Mucosa of descending colon (tissue), 3 donors: ENCODE measurements around the gene VPS54. TPM values are rescaled to one million over a fixed set of nuclear protein-coding genes. Genes with fewer than 3 reads are reported as not detected.

Source experiments
- ATAC-seq: fragments of 200-7000 bp; cut with Tn5 transposase; one replicate; pipeline ENCODE4 v1.9.1; 2020; ENCODE audit warnings: mild to moderate bottlenecking, moderate library complexity
- DNase-seq, 3 donors: peaks; one replicate each; pipeline ENCODE4 v3.0.0-alpha.2; 2020
- H3K36me3 ChIP-seq: fragments of 200-600 bp; one replicate; pipeline ENCODE4 v1.8.0; 2021; ENCODE audit warnings: low read depth, mild to moderate bottlenecking
- H3K4me1 ChIP-seq: fragments of 200-600 bp; one replicate; pipeline ENCODE4 v1.8.0; 2021; ENCODE audit warnings: low read depth, mild to moderate bottlenecking
- H3K4me3 ChIP-seq: fragments of 200-600 bp; one replicate; pipeline ENCODE4 v1.8.0; 2021; ENCODE audit warnings: mild to moderate bottlenecking
- H3K9me3 ChIP-seq: fragments of 200-600 bp; one replicate; pipeline ENCODE4 v1.8.0; 2021; ENCODE audit warnings: mild to moderate bottlenecking
- intact Hi-C, 2 donors: fragments of 100-400 bp; cut with DNase I in 1 of 2; cut with micrococcal nuclease in 1 of 2; formaldehyde crosslinking; loops; one replicate each; pipeline versions ENCODE4 v1.11.0 to v1.11.1; 2022; cut with DNase I, micrococcal nuclease
- total RNA-seq, 3 donors: library from RNA; stranded (reverse); fragmentation: NEBNext Ultra II Directional in 2 of 3; extraction: Animal tissue kit (Norgen Biotek cat#: 25700) in 2 of 3; gene quantifications; one replicate each; pipeline versions ENCODE4 v1.2.1 to v1.2.4, GENCODE V29; 2021 to 2023
- TF ChIP-seq, protein P1 (sequence below): fragments of 200-600 bp; IDR thresholded peaks from one replicate; pipeline ENCODE4 v1.8.0; 2022; ENCODE audit warnings: antibody characterized with exemption, mild to moderate bottlenecking
- donor health status: DM: no; HTN: no; CAD: no; lungs with moderate emphysema.
- donor health status: DM: no; HTN: no; CAD: no.
- donor health status: DM: no; HTN: yes; CAD: no.

The VPS54 gene
- total RNA-seq, 3 donors from 2014 or later, result 18.1 to 25.7 (median 21.9) TPM

GRCh38 chr2:64019975-64020528 lies 824 bp upstream of the VPS54 start:
- Histone ChIP-seq H3K4me3 (no peak overlapping the region), H3K4me1 (peaks cover 31% of the 10 kb centered on the region), H3K36me3 (no peaks in the 10 kb centered on the region), H3K9me3 (no peaks in the 10 kb centered on the region)
- intact Hi-C loops, result no loop called here
- DNase-seq, result no peak
- TF ChIP-seq, protein P1, sequence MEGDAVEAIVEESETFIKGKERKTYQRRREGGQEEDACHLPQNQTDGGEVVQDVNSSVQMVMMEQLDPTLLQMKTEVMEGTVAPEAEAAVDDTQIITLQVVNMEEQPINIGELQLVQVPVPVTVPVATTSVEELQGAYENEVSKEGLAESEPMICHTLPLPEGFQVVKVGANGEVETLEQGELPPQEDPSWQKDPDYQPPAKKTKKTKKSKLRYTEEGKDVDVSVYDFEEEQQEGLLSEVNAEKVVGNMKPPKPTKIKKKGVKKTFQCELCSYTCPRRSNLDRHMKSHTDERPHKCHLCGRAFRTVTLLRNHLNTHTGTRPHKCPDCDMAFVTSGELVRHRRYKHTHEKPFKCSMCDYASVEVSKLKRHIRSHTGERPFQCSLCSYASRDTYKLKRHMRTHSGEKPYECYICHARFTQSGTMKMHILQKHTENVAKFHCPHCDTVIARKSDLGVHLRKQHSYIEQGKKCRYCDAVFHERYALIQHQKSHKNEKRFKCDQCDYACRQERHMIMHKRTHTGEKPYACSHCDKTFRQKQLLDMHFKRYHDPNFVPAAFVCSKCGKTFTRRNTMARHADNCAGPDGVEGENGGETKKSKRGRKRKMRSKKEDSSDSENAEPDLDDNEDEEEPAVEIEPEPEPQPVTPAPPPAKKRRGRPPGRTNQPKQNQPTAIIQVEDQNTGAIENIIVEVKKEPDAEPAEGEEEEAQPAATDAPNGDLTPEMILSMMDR, result no peak
- ATAC-seq, result peak; percentile 9

DNA sequence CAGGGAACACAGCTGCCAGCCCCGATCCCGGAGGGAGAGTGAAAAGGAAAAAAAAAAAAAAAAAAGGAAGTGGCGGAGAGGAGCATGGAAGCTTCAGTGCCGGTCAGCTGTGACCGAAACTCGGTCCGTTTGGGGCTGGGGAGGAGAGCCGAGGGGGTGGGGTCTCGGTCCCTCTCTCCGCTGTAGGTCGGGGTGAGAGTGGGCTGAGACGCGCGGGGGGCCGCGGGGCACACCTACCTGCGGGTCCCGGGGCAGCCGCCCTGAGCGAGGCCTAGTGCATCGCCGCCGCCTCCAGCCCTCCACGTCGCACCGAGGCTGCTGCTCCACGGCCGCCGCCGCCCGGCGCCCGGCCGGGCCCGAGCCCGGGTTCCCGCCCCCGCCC lies 536 bp downstream of the VPS54 start:
- TF ChIP-seq, protein P1, result no peak
- ATAC-seq (peak; percentile 75), DNase-seq (peak; percentile 57 to 80 (median 78))
- Histone ChIP-seq H3K9me3 (no peaks in the 10 kb centered on the region), H3K4me3 (peak overlapping the region; percentile 68), H3K36me3 (no peaks in the 10 kb centered on the region), H3K4me1 (peaks cover 21% of the 10 kb centered on the region)
- intact Hi-C loops, result no loop called here

GRCh38 chr2:64017811-64018700 lies 1.2 kb downstream of the VPS54 start:
- peaks cover 19% of the 10 kb centered on the region for H3K4me1 ChIP-seq
- peak; percentile 26 for ATAC-seq
- DNase-seq, result peak in 1 of 3 donors; percentile 46

GRCh38 chr2:64015898-64016297 lies 3.3 kb downstream of the VPS54 start:
- H3K36me3 ChIP-seq, result no peaks in the 10 kb centered on the region
- peaks cover 14% of the 10 kb centered on the region for H3K4me1 ChIP-seq
- ATAC-seq (no peak), DNase-seq (no peak)
- H3K9me3 ChIP-seq, result no peaks in the 10 kb centered on the region
- no peak overlapping the region for H3K4me3 ChIP-seq
- TF ChIP-seq, protein P1, result no peak
- intact Hi-C loops, result no loop called here

More at GRCh38 chr2:64017811-64018700, 1.2 kb downstream of the VPS54 start:
- intact Hi-C loops, result no loop called here
- Histone ChIP-seq H3K9me3 (no peaks in the 10 kb centered on the region), H3K36me3 (no peaks in the 10 kb centered on the region), H3K4me3 (peak overlapping the region; percentile 68)
- TF ChIP-seq, protein P1, result no peak

GRCh38 chr2:64015391-64015790 lies 3.8 kb downstream of the VPS54 start:
- intact Hi-C loops, result no loop called here
- ATAC-seq, result no peak
- no peaks in the 10 kb centered on the region for H3K9me3 ChIP-seq
- H3K4me1 ChIP-seq, result peaks cover 11% of the 10 kb centered on the region
- TF ChIP-seq, protein P1, result no peak
- H3K4me3 ChIP-seq, result no peak overlapping the region
- H3K36me3 ChIP-seq, result no peaks in the 10 kb centered on the region
- DNase-seq, result no peak
